Hematopoietic multipotent progenitor cell (in vitro differentiated cells): ENCODE measurements around the gene CDK9. TPM values are rescaled to one million over a fixed set of nuclear protein-coding genes. Genes with fewer than 3 reads are reported as not detected.

ENCODE experiments used
- DNase-seq, 3 donors: peaks; one replicate each; pipeline ENCODE4 v3.0.0-alpha.2; 2011 to 2015; ENCODE audit warnings: low read depth in 2 of 3, low spot score in 2 of 3
- total RNA-seq: library from RNA; depleted of rRNA; stranded (reverse); fragments of >200 nt; gene quantifications from one replicate; pipeline ENCODE4 v1.2.3, GENCODE V29; 2012

CDK9 gene
- total RNA-seq, 1 donor, result 208 TPM

GRCh38 chr9:127779136-127779981 is 6.5 kb upstream of the CDK9 start:
- peak in 2 of 3 donors; percentile 18 to 36 for DNase-seq

- DNase-seq, result no peak
These were observed 5.5 kb upstream of the CDK9 start for GRCh38 chr9:127780126-127780885.

- peak in 1 of 3 donors; percentile 61 for DNase-seq
These were observed 4.9 kb upstream of the CDK9 start for GRCh38 chr9:127780909-127781308.

GRCh38 chr9:127781806-127782205 is 4.0 kb upstream of the CDK9 start:
- DNase-seq, result no peak

GRCh38 chr9:127783111-127784008 is 2.5 kb upstream of the CDK9 start:
- peak in 2 of 3 donors; percentile 98 to 99 for DNase-seq

GRCh38 chr9:127785023-127785932 is 556 bp upstream of the CDK9 start:
- DNase-seq, result peak; percentile 90 to 92 (median 92)

- peak in 1 of 3 donors; percentile 49 for DNase-seq
These were observed 905 bp downstream of the CDK9 start for GRCh38 chr9:127786773-127787104.

- no peak for DNase-seq
These were observed 2.6 kb downstream of the CDK9 start for GRCh38 chr9:127788337-127789011.

- DNase-seq, result no peak
These were observed 3.3 kb downstream of the CDK9 start for GRCh38 chr9:127789179-127789578.

GRCh38 chr9:127790094-127790855 is 4.4 kb downstream of the CDK9 start:
- DNase-seq, result no peak

- DNase-seq, result no peak
These were observed 5.3 kb downstream of the CDK9 start for GRCh38 chr9:127791085-127791484.

GRCh38 chr9:127792417-127793031 is 6.7 kb downstream of the CDK9 start:
- no peak for DNase-seq

- DNase-seq, result no peak
These were observed 7.4 kb downstream of the CDK9 start for GRCh38 chr9:127793093-127793708.

GRCh38 chr9:127794001-127794791 is 8.4 kb downstream of the CDK9 start:
- DNase-seq, result no peak

- DNase-seq, result peak in 1 of 3 donors; percentile 28
These were observed 10.5 kb downstream of the CDK9 start for GRCh38 chr9:127796225-127796813.

GRCh38 chr9:127796852-127797370 is 11.1 kb downstream of the CDK9 start:
- peak in 2 of 3 donors; percentile 68 to 87 for DNase-seq
